K562 (cell line): ENCODE results near the gene PTPRM.

Experiments used
- POLR2A ChIP-seq: fragments of 450-650 bp; conservative IDR thresholded peaks from 2 replicates; pipeline ENCODE4 v1.6.1; 2016
- SP1 ChIP-seq: sonication (generic); formaldehyde crosslinking; IDR thresholded peaks from 2 replicates; pipeline ENCODE4 v1.8.1; 2022; ENCODE audit warnings: mild to moderate bottlenecking, missing genetic modification reagents
- TAF1 ChIP-seq: IDR thresholded peaks from 2 replicates; pipeline ENCODE4 v1.6.1; 2011; ENCODE audit warnings: mild to moderate bottlenecking, low read length, moderate library complexity; ENCODE audit not compliant: insufficient read depth, control insufficient read depth, severe bottlenecking; ENCODE audit errors: extremely low read depth
- ZNF124 ChIP-seq: sonication (generic); formaldehyde crosslinking; IDR thresholded peaks from 2 replicates; pipeline ENCODE4 v1.8.1; 2022; ENCODE audit warnings: missing genetic modification reagents

- no peak for TF ChIP-seq ZNF124
- no peak for TF ChIP-seq SP1 (CRISPR knock-in tag)
- TF ChIP-seq TAF1, result no peak
- TF ChIP-seq POLR2A, result no peak
Measured at GRCh38 chr18:8133888-8134287, 566.8 kb downstream of the PTPRM start.
